ENCODE data around the gene ANK3. TPM values are rescaled to one million over a fixed set of nuclear protein-coding genes. Genes with fewer than 3 reads are reported as not detected.

The ANK3 gene
- total RNA-seq, 1 donor from 2014 or later = 65.3 TPM

DNA sequence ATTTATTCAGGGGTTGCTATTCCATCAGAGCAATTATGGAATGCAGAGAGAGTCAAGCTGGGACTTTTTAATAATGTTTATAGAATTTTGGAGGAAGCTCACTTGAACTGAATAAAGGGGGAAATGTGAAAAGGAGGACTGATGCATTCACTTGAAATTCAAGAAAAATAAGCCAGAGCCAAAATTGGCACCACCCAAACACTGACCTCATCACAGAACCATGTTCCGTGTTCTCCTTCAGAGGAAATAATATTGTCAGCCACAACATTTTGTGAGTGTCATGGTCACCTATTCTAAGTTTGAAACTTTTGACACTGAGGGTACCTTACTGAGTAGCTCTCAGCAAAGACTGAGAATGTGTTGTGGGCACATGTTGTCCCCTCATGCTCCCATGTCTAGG, 207.0 kb downstream of the ANK3 start:
- DNase-seq (ENCODE audit: extremely low spot score in 2 of 2) = no peak
- intact Hi-C loops (cut with DNase I) = no loop called here
- H3K27ac ChIP-seq = no peak overlapping the region

GRCh38 chr10:60176925-60177324, 212.8 kb downstream of the ANK3 start:
- H3K4me1 ChIP-seq = no peaks in the 10 kb centered on the region
- intact Hi-C loops (cut with DNase I) = no loop called here
- H3K27ac ChIP-seq = no peak overlapping the region
- no peak for TF ChIP-seq POLR2A (IDR thresholded peaks at IDR 0.05)
- TF ChIP-seq CTCF (IDR thresholded peaks at IDR 0.05) = no peak
- TF ChIP-seq POLR2AphosphoS5 (IDR thresholded peaks at IDR 0.05; ENCODE audit: insufficient read depth in 1 of 2, low read depth in 1 of 2) = no peak
- no peaks in the 10 kb centered on the region for H3K36me3 ChIP-seq
- no peaks in the 10 kb centered on the region for H3K27me3 ChIP-seq
- no peak for DNase-seq (ENCODE audit: extremely low spot score in 2 of 2)
- H3K9me3 ChIP-seq = no peaks in the 10 kb centered on the region
- no peak overlapping the region for H3K4me3 ChIP-seq

More for the DNA sequence above, 207.0 kb downstream of the ANK3 start:
- Histone ChIP-seq H3K4me3 (no peak overlapping the region), H3K9me3 (no peaks in the 10 kb centered on the region), H3K27me3 (no peaks in the 10 kb centered on the region), H3K36me3 (no peaks in the 10 kb centered on the region), H3K4me1 (no peaks in the 10 kb centered on the region)
- TF ChIP-seq CTCF (IDR thresholded peaks at IDR 0.05) = no peak
- TF ChIP-seq POLR2AphosphoS5 (IDR thresholded peaks at IDR 0.05; ENCODE audit: insufficient read depth in 1 of 2, low read depth in 1 of 2) = no peak
- no peak for TF ChIP-seq POLR2A (IDR thresholded peaks at IDR 0.05)

GRCh38 chr10:60175441-60175971, 214.2 kb downstream of the ANK3 start:
- no peak for DNase-seq (ENCODE audit: extremely low spot score in 2 of 2)
- Histone ChIP-seq H3K9me3 (no peaks in the 10 kb centered on the region), H3K4me3 (no peak overlapping the region), H3K27me3 (no peaks in the 10 kb centered on the region), H3K4me1 (no peaks in the 10 kb centered on the region), H3K36me3 (no peaks in the 10 kb centered on the region), H3K27ac (no peak overlapping the region)
- TF ChIP-seq POLR2A (IDR thresholded peaks at IDR 0.05) (no peak), CTCF (IDR thresholded peaks at IDR 0.05) (no peak), POLR2AphosphoS5 (IDR thresholded peaks at IDR 0.05; ENCODE audit: insufficient read depth in 1 of 2, low read depth in 1 of 2) (no peak)
- intact Hi-C loops (cut with DNase I) = no loop called here

DNA sequence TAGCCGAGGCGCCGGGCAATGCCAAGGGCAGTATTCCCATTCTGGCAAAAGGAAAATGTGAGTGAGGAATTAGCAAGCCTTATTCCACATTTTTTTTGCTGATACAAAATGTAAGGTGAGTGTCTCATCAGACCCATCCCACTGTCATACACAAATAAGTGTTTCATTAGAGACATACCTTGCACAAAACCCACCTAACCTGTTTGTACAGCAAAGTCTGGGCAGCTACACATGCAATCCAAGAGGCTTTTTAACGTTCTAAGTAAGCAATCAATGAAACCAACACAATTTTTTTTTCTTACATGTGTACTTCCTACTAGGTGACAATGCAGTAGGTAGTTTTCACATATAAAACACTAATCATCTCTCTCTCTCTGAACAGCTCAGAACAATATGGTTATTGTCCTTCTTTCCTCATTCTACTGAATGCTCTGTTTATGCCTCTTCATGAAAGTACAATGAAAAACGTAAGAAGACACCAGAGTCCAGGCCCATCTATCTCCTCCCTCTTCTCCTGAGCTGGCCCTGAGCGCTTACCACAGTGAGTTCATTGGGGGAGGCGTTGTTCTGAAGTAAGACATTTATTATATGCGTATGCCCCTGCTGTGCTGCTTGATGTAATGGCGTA, 217.2 kb downstream of the ANK3 start:
- Histone ChIP-seq H3K4me1 (no peaks in the 10 kb centered on the region), H3K27ac (no peak overlapping the region), H3K9me3 (no peaks in the 10 kb centered on the region), H3K27me3 (no peaks in the 10 kb centered on the region), H3K36me3 (no peaks in the 10 kb centered on the region), H3K4me3 (no peak overlapping the region)
- DNase-seq (ENCODE audit: extremely low spot score in 2 of 2) = no peak
- intact Hi-C loops (cut with DNase I) = no loop called here
- TF ChIP-seq POLR2AphosphoS5 (IDR thresholded peaks at IDR 0.05; ENCODE audit: insufficient read depth in 1 of 2, low read depth in 1 of 2) (peak in 1 of 2 donors; percentile 33), POLR2A (IDR thresholded peaks at IDR 0.05) (no peak)

GRCh38 chr10:60171436-60172013, 218.2 kb downstream of the ANK3 start:
- no peak overlapping the region for H3K4me3 ChIP-seq
- H3K4me1 ChIP-seq = no peaks in the 10 kb centered on the region
- no peak overlapping the region for H3K27ac ChIP-seq
- TF ChIP-seq POLR2A (IDR thresholded peaks at IDR 0.05) = no peak
- no peak for TF ChIP-seq POLR2AphosphoS5 (IDR thresholded peaks at IDR 0.05; ENCODE audit: insufficient read depth in 1 of 2, low read depth in 1 of 2)
- TF ChIP-seq CTCF (IDR thresholded peaks at IDR 0.05) = no peak
- no peak for DNase-seq (ENCODE audit: extremely low spot score in 2 of 2)
- H3K9me3 ChIP-seq = no peaks in the 10 kb centered on the region
- intact Hi-C loops (cut with DNase I) = no loop called here
- H3K36me3 ChIP-seq = no peaks in the 10 kb centered on the region
- H3K27me3 ChIP-seq = no peaks in the 10 kb centered on the region

All from vagina (tissue), 2 donors.